ENCODE results near the gene METAP1D.

The METAP1D gene

GRCh38 chr2:171999161-171999560 lies 592 bp upstream of the METAP1D start:
- DNase-seq: no peak

GRCh38 chr2:172000696-172001361 lies 1.1 kb downstream of the METAP1D start:
- no peak for DNase-seq

- no peak for DNase-seq
Measured at GRCh38 chr2:172007372-172007771, 7.6 kb downstream of the METAP1D start.

- no peak for DNase-seq
Measured at GRCh38 chr2:172009823-172010222, 10.1 kb downstream of the METAP1D start.

GRCh38 chr2:172011812-172012575 lies 12.2 kb downstream of the METAP1D start:
- no peak for DNase-seq

GRCh38 chr2:172012677-172013391 lies 13.1 kb downstream of the METAP1D start:
- no peak for DNase-seq

GRCh38 chr2:172013396-172013795 lies 13.6 kb downstream of the METAP1D start:
- no peak for DNase-seq

- no peak for DNase-seq
Measured at GRCh38 chr2:172021074-172021931, 21.6 kb downstream of the METAP1D start.

- no peak for DNase-seq
Measured at GRCh38 chr2:172021955-172022354, 22.2 kb downstream of the METAP1D start.

- DNase-seq: no peak
Measured at GRCh38 chr2:172031536-172031935, 31.8 kb downstream of the METAP1D start.

GRCh38 chr2:172038121-172038520 lies 38.4 kb downstream of the METAP1D start:
- DNase-seq: no peak

- no peak for DNase-seq
Measured at GRCh38 chr2:172038604-172039003, 38.9 kb downstream of the METAP1D start.

- no peak for DNase-seq
Measured at GRCh38 chr2:172039011-172039704, 39.4 kb downstream of the METAP1D start.

- no peak for DNase-seq
Measured at GRCh38 chr2:172040311-172040710, 40.6 kb downstream of the METAP1D start.

- DNase-seq: no peak
Measured at GRCh38 chr2:172046080-172046678, 46.4 kb downstream of the METAP1D start.

- no peak for DNase-seq
Measured at GRCh38 chr2:172046866-172047565, 47.3 kb downstream of the METAP1D start.

GRCh38 chr2:172047566-172048507 lies 48.1 kb downstream of the METAP1D start:
- DNase-seq: no peak

- no peak for DNase-seq
Measured at GRCh38 chr2:172048508-172049503, 49.1 kb downstream of the METAP1D start.
